Measurements from ENCODE around the gene CDK5R2. TPM values are rescaled to one million over a fixed set of nuclear protein-coding genes. Genes with fewer than 3 reads are reported as not detected.

The CDK5R2 gene
- total and polyA plus RNA-seq, 10 donors, result not detected

GRCh38 chr2:218986148-218986761, 26.8 kb downstream of the CDK5R2 start:
- intact Hi-C loops (cut with DNase I; ENCODE audit: low total_unique reads), result no loop called here
- WGBS, 5 donors, result 33 to 71% (median 49%) methylated on average over 4 of the region's 4 CpGs
- H3K4me3 ChIP-seq, result no peak overlapping the region
- H3K36me3 ChIP-seq, result no peaks in the 10 kb centered on the region
- H3K4me1 ChIP-seq, result peaks cover 20 to 46% (median 38%) of the 10 kb centered on the region in 6 donors
- peaks cover 17 to 100% (median 100%) of the 10 kb centered on the region in 7 donors for H3K27me3 ChIP-seq (replicated peaks in 1 of 7)
- no peak for DNase-seq
- no peak for TF ChIP-seq POLR2AphosphoS5 (IDR thresholded peaks at IDR 0.05)
- TF ChIP-seq POLR2A (IDR thresholded peaks at IDR 0.05), result no peak
- no peak for TF ChIP-seq CTCF (IDR thresholded peaks at IDR 0.05 in 8 of 11, conservative IDR thresholded peaks at IDR 0.05 in 3 of 11)
- no peaks in the 10 kb centered on the region for H3K9me3 ChIP-seq
- H3K27ac ChIP-seq, result no peak overlapping the region

GRCh38 chr2:218988164-218988563, 28.7 kb downstream of the CDK5R2 start:
- Histone ChIP-seq H3K36me3 (no peaks in the 10 kb centered on the region), H3K27ac (no peak overlapping the region), H3K9me3 (no peaks in the 10 kb centered on the region), H3K27me3 (replicated peaks in 1 of 7) (peaks cover 15 to 100% (median 100%) of the 10 kb centered on the region in 7 donors), H3K4me1 (peaks cover 11 to 38% (median 28%) of the 10 kb centered on the region in 6 donors), H3K4me3 (no peak overlapping the region)
- peak; percentile 4 for DNase-seq
- intact Hi-C loops (cut with DNase I; ENCODE audit: low total_unique reads), result no loop called here
- no peak for TF ChIP-seq POLR2AphosphoS5 (IDR thresholded peaks at IDR 0.05)
- TF ChIP-seq POLR2A (IDR thresholded peaks at IDR 0.05), result no peak
- TF ChIP-seq CTCF (IDR thresholded peaks at IDR 0.05 in 8 of 11, conservative IDR thresholded peaks at IDR 0.05 in 3 of 11), result no peak
- 40 to 51% (median 48%) methylated on average over 3 of the region's 3 CpGs for WGBS, 5 donors

- no peak overlapping the region for H3K4me3 ChIP-seq
- intact Hi-C loops (cut with DNase I; ENCODE audit: low total_unique reads), result no loop called here
- DNase-seq, result peak; percentile 33
- no peaks in the 10 kb centered on the region for H3K36me3 ChIP-seq
- H3K9me3 ChIP-seq, result no peaks in the 10 kb centered on the region
- peaks cover 16 to 39% (median 31%) of the 10 kb centered on the region in 6 donors for H3K4me1 ChIP-seq
- 36 to 52% (median 50%) methylated on average over 2 of the region's 2 CpGs for WGBS, 5 donors
- TF ChIP-seq CTCF (IDR thresholded peaks at IDR 0.05 in 8 of 11, conservative IDR thresholded peaks at IDR 0.05 in 3 of 11) (no peak), POLR2A (IDR thresholded peaks at IDR 0.05) (no peak), POLR2AphosphoS5 (IDR thresholded peaks at IDR 0.05) (no peak)
- H3K27me3 ChIP-seq (replicated peaks in 1 of 7), result peaks cover 20 to 100% (median 100%) of the 10 kb centered on the region in 7 donors
- H3K27ac ChIP-seq, result no peak overlapping the region
Measured at GRCh38 chr2:218988650-218989049, 29.2 kb downstream of the CDK5R2 start.

GRCh38 chr2:218990052-218990451, 30.6 kb downstream of the CDK5R2 start:
- WGBS, 5 donors, result 12 to 24% (median 20%) methylated on average over 9 of the region's 9 CpGs
- no peak overlapping the region for H3K27ac ChIP-seq
- peaks cover 20 to 100% (median 100%) of the 10 kb centered on the region in 7 donors for H3K27me3 ChIP-seq (replicated peaks in 1 of 7)
- TF ChIP-seq CTCF (IDR thresholded peaks at IDR 0.05 in 8 of 11, conservative IDR thresholded peaks at IDR 0.05 in 3 of 11) (no peak), POLR2A (IDR thresholded peaks at IDR 0.05) (no peak), POLR2AphosphoS5 (IDR thresholded peaks at IDR 0.05) (no peak)
- H3K4me1 ChIP-seq, result peaks cover 11 to 33% (median 23%) of the 10 kb centered on the region in 6 donors
- H3K36me3 ChIP-seq, result no peaks in the 10 kb centered on the region
- peak; percentile 58 for DNase-seq
- intact Hi-C loops (cut with DNase I; ENCODE audit: low total_unique reads), result no loop called here
- no peak overlapping the region for H3K4me3 ChIP-seq
- H3K9me3 ChIP-seq, result no peaks in the 10 kb centered on the region

All from spleen (tissue), 11 donors.